ENCODE measurements around the gene PSMB8.
"Not testable (repeated sequence)": the region's sequence is repeated elsewhere in the genome, so short reads cannot be mapped to it uniquely, and the experiment has no call there.

Gene PSMB8

GRCh38 chr6:32836873-32837272, 7.0 kb downstream of the PSMB8 start:
- no peak for DNase-seq

- DNase-seq, result no peak
These were observed 8.5 kb downstream of the PSMB8 start for GRCh38 chr6:32835167-32835893.

- no peak for DNase-seq
These were observed 10.2 kb downstream of the PSMB8 start for GRCh38 chr6:32833664-32834063.

- DNase-seq, result no peak
These were observed 11.3 kb downstream of the PSMB8 start for GRCh38 chr6:32832535-32832934.

GRCh38 chr6:32830936-32831335, 12.9 kb downstream of the PSMB8 start:
- no peak for DNase-seq

- DNase-seq, result no peak
These were observed 13.8 kb downstream of the PSMB8 start for GRCh38 chr6:32830017-32830416.

- DNase-seq, result no peak
These were observed 14.4 kb downstream of the PSMB8 start for GRCh38 chr6:32829495-32829894.

GRCh38 chr6:32827025-32827424, 16.8 kb downstream of the PSMB8 start:
- DNase-seq, result no peak

- no peak for DNase-seq
These were observed 17.9 kb downstream of the PSMB8 start for GRCh38 chr6:32825966-32826365.

- no peak for DNase-seq
These were observed 24.1 kb downstream of the PSMB8 start for GRCh38 chr6:32819729-32820128.

- DNase-seq, result no peak
These were observed 25.0 kb downstream of the PSMB8 start for GRCh38 chr6:32818867-32819266.

GRCh38 chr6:32816746-32817204, 27.1 kb downstream of the PSMB8 start, which contains the start of gene HLA-DOB:
Gene HLA-DOB, minus strand, starts transcription at chr6:32817002. Its CDS starts 51 bp downstream, at chr6:32816951.
- DNase-seq, result peak in 1 of 5 experiments; percentile 59

GRCh38 chr6:32815996-32816395, 27.9 kb downstream of the PSMB8 start:
- DNase-seq, result no peak

GRCh38 chr6:32815115-32815514, 28.7 kb downstream of the PSMB8 start:
- no peak for DNase-seq

GRCh38 chr6:32814145-32814544, 29.7 kb downstream of the PSMB8 start:
- DNase-seq, result no peak

GRCh38 chr6:32809171-32809570, 34.7 kb downstream of the PSMB8 start:
- DNase-seq, result no peak

GRCh38 chr6:32807020-32807580, 36.7 kb downstream of the PSMB8 start:
- DNase-seq, result peak in 1 of 5 experiments; percentile 17

- not testable (repeated sequence) for DNase-seq
These were observed 38.4 kb downstream of the PSMB8 start for GRCh38 chr6:32805404-32805803.

GRCh38 chr6:32803416-32803815, 40.4 kb downstream of the PSMB8 start:
- DNase-seq, result no peak

GRCh38 chr6:32799740-32800139, 44.1 kb downstream of the PSMB8 start:
- DNase-seq, result no peak

GRCh38 chr6:32799168-32799567, 44.7 kb downstream of the PSMB8 start:
- DNase-seq, result peak in 1 of 5 experiments; percentile 33

- peak; percentile 46 to 71 (median 66) for DNase-seq
These were observed 46.7 kb downstream of the PSMB8 start for GRCh38 chr6:32796848-32797776.

GRCh38 chr6:32794510-32794909, 49.3 kb downstream of the PSMB8 start:
- no peak for DNase-seq
